ENCODE measurements around the gene KIDINS220. TPM values are rescaled to one million over a fixed set of nuclear protein-coding genes. Genes with fewer than 3 reads are reported as not detected.

The KIDINS220 gene
- total and polyA plus RNA-seq, 9 of the 15 experiments (the other 6 are each of a cell fraction or from before 2014, with no cell fraction given), result 15.2 to 48.0 (median 34.4) TPM

GRCh38 chr2:8756716-8757115, 80.7 kb downstream of the KIDINS220 start:
- no peaks in the 10 kb centered on the region for H3K9me1 ChIP-seq (ENCODE audit: control insufficient read depth, insufficient read depth, low read length)
- no peak for ATAC-seq
- H3K4me2 ChIP-seq (ENCODE audit: insufficient read depth, low read length), result no peak overlapping the region
- H3K36me3 ChIP-seq (ENCODE audit: control insufficient read depth, insufficient read depth, low read length), result peaks cover 16% of the 10 kb centered on the region; the same call in 2 of the 3 replicates
- no peaks in the 10 kb centered on the region for H3K79me2 ChIP-seq (ENCODE audit: control insufficient read depth, insufficient read depth, low read length)
- no peak overlapping the region for H3K9ac ChIP-seq (ENCODE audit: insufficient read depth in 1 of 2, low read depth in 2 of 2, low read length in 2 of 2)
- H3K27ac ChIP-seq (ENCODE audit: extremely low read depth, low read depth, low read length), result no peak overlapping the region
- ChIA-PET POLR2A (no interaction called here), CTCF (ENCODE audit: low intra/inter-chr PET ratio) (no interaction called here)
- no peaks in the 10 kb centered on the region for H4K20me1 ChIP-seq (replicated peaks; ENCODE audit: control insufficient read depth, insufficient read depth, low read length)
- H3K9me3 ChIP-seq (replicated peaks; ENCODE audit: control insufficient read depth, insufficient read depth, low read depth, low read length), result no peaks in the 10 kb centered on the region
- no peak overlapping the region for H2AFZ ChIP-seq (ENCODE audit: low read depth, low read length)
- no peak for DNase-seq (ENCODE audit: extremely low read depth in 1 of 4, low spot score in 3 of 4)
- intact Hi-C loops (cut with micrococcal nuclease), result no loop called here
- H3K4me3 ChIP-seq, result no peak overlapping the region
- FAIRE-seq, result no peak
- H3K4me1 ChIP-seq (replicated peaks in 1 of 2; ENCODE audit: control insufficient read depth in 2 of 2, insufficient read depth in 2 of 2, low read length in 2 of 2), result no peaks in the 10 kb centered on the region
- 68% methylated on average over 5 of the region's 5 CpGs for WGBS (ENCODE audit: insufficient coverage, low coverage, missing lambda C conversion rate)
- H3K27me3 ChIP-seq (ENCODE audit: control insufficient read depth in 2 of 2, insufficient read depth in 2 of 2, low read length in 2 of 2), result no peaks in the 10 kb centered on the region
- in situ Hi-C loops (cut with MboI), result no loop called here
- no TSS peak for BruUV-seq (replicated peaks)
- TF ChIP-seq IRF1 (CRISPR knock-in tag; IDR thresholded peaks at IDR 0.05; ENCODE audit: borderline replicate concordance) (no peak), RREB1 (CRISPR knock-in tag; IDR thresholded peaks at IDR 0.05) (no peak), E2F6 (IDR thresholded peaks at IDR 0.05; ENCODE audit: borderline replicate concordance in 1 of 2, extremely low read depth in 1 of 2, insufficient read depth in 1 of 2, insufficient read length in 1 of 2, low read depth in 1 of 2, low read length in 1 of 2, poor library complexity in 1 of 2, severe bottlenecking in 1 of 2) (no peak), SOX6 (IDR thresholded peaks at IDR 0.05) (no peak), HEY1 (CRISPR knock-in tag; IDR thresholded peaks at IDR 0.05; ENCODE audit: borderline replicate concordance) (no peak), RBM22 (IDR thresholded peaks at IDR 0.05; ENCODE audit: low read depth, low read length, poor library complexity, severe bottlenecking) (no peak), ELK1 (CRISPR knock-in tag; IDR thresholded peaks at IDR 0.05) (no peak), NCOA6 (IDR thresholded peaks at IDR 0.05) (no peak), HOXB6 (CRISPR knock-in tag; IDR thresholded peaks at IDR 0.05; ENCODE audit: borderline replicate concordance) (no peak), NFYB (IDR thresholded peaks at IDR 0.05; ENCODE audit: extremely low read depth, insufficient read length) (no peak), LCOR (CRISPR knock-in tag; IDR thresholded peaks at IDR 0.05) (no peak), ZNF324 (CRISPR knock-in tag; IDR thresholded peaks at IDR 0.05) (no peak), POU5F1 (IDR thresholded peaks at IDR 0.05; ENCODE audit: borderline replicate concordance, low read depth, low read length, partially characterized antibody) (no peak), ZNF253 (CRISPR knock-in tag; conservative IDR thresholded peaks at IDR 0.05) (no peak)

Data from K562 (cell line).